ENCODE data around the gene RCSD1.

Gene RCSD1

GRCh38 chr1:167645140-167645541 lies 15.1 kb downstream of the RCSD1 start:
- DNase-seq, result no peak

- no peak for DNase-seq
Observed at GRCh38 chr1:167645625-167646414, 15.8 kb downstream of the RCSD1 start.

DNA sequence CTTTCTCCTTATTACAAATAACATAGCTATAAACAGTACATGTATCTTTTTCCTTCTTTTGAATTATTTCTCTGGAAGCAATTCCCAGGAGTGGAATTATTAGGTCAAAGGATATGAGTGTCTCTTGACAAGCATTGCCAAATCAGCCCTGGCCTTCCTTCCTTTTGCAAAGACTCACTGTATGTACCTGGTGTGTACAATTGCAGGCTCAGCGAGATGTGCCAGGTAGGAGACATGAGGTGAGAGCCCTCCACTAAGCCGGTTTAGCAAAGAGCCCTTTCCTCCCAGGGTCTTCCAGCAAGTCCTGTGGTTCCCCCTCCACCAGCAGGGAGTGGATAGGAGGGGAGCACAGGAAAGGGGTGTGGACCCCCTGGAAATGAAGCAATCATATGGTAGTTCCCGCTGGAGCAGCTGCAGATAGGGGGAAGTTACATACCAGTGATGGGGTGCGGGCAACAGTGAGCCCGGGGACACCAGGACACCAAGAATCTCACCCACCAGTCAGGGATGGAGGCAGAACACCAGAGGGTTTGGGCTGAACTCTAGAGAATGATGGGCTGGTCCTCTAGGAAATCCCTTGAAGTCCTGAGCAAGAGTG lies 18.3 kb downstream of the RCSD1 start:
- no peak for DNase-seq

- no peak for DNase-seq
Observed at GRCh38 chr1:167648978-167649744, 19.1 kb downstream of the RCSD1 start.

DNA sequence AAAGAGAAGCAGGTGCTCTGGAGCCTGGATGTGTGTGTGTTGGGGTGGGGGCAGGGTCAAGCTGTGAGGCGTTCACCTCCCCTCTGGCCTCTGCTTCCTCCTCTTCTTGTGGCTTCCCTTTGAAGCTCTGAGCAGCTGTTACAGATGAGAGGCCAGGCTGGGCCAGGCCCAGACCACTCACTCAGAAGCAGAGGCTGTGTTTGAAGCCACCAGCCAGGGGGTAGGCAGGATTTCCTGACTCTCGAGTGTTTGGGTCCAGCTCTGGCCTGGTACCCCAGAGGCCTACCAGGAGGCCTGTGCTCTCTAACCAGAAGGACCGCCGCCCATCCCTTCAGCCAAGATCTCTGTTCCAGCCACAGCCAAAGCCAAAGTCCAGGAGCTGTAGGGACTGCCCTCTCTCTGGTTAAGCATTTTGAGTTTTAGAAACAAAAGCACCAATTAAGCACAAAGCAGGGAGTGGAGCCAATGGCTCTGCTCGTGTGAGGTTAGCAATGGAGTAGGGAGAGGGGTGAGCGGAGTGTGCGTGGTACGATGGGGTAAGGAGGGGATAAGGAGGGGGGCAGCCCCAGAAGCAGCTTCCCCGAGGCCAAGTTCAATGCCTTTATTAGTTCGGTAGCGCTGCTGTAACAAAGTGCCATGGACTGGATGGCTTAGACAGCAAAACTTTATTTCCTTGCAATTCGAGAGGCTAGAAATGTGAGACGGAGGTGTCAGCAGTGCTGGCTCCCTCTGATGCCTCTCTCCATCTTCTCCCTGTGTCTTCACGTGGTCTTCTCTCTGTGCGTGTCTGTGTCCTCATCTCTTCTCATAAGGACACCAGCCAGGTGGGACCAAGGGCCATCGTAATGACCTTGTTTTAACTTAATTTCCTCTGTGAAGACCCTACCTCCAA lies 20.5 kb downstream of the RCSD1 start:
- no peak for DNase-seq

DNA sequence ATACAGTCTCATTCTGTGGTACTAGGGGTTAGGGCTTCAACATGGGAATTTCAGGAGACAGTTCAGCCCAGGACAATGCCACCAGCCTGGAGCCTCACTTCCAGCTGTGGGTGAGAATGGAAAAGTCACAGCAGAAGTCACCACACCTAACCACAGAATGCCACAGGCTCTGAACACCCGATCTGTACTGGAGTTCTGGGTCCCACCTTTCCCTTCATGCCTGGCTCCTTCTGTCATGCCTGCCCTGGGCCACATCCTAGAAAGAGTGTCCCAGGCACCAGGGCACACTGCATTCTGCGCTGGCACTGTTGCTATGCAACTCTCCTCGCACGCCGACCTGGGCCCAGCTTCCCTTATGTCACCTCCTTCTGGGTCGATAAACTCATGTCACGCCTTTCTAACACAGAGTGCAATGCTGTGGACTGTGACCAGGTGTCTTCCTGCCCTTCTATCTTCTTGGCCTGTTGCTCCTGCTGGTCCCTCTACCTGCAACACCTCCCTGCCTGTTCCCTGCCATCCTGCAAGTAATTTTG lies 21.2 kb downstream of the RCSD1 start:
- no peak for DNase-seq

GRCh38 chr1:167654975-167655575 lies 25.0 kb downstream of the RCSD1 start:
- DNase-seq, result no peak

DNA sequence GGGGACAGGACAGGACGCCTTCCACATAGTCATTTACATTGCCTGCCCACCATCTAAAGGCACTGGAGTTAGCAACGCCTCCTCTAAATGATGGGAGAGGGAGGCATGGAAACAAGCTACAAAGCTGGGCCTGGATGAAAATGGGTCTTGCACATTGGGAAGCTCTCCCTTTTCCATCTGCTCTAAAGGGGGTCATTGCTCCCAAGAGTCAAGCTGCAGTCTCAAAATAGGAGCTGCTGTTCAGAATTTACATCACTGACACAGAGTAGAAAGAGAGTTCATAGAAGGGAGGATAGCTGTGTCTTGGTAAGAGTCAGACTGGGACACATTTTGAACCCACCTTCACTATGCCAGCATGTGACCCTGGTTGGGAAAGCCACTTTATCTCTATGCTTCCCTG lies 26.6 kb downstream of the RCSD1 start:
- DNase-seq, result no peak

- no peak for DNase-seq
Observed at GRCh38 chr1:167658574-167659328, 28.7 kb downstream of the RCSD1 start.

GRCh38 chr1:167659450-167659849 lies 29.4 kb downstream of the RCSD1 start:
- no peak for DNase-seq

- DNase-seq, result no peak
Observed at GRCh38 chr1:167659881-167660280, 29.8 kb downstream of the RCSD1 start.

DNA sequence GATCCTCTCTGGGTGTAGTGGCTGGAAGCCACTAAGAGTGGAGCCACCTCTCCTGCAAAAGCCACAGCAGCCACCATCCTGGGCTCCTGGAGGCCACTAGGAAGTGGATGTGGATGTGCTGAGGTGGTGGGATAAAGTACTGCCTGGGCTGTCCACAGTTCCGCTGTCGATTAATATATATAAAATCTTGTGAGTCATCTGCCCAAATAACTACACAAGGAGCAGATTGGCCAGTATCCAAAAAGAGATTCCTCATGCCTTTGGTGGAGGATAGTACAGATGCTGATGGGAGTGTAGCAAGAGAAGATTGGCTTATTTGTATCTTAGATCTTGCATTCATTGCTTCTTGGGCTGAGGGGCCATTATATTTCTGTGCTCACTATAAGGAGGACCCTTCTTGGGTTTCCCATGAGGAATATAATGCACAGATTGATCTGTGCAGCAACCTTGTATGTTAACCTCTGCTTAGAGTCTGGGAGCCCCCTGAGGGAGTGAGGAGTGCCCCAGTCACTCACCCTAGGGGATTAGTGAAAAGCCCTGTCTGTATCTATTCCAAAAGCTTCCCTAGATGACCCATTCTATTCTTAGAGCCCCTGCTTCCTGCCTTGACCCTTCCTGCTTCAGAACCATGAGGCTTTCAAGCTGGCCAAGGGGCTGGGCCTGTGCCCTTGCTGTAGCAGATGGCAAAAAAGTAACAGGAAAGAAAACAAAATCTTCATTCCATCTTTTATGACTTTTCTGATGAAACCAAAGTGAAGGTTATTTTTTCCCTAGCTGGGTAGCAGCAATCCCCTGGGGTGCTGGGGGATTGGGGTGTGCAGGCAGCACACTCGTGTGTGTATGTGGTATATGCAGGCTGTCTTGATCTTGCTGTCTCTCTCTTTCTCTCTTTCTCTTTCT lies 31.7 kb downstream of the RCSD1 start:
- DNase-seq, result no peak

DNA sequence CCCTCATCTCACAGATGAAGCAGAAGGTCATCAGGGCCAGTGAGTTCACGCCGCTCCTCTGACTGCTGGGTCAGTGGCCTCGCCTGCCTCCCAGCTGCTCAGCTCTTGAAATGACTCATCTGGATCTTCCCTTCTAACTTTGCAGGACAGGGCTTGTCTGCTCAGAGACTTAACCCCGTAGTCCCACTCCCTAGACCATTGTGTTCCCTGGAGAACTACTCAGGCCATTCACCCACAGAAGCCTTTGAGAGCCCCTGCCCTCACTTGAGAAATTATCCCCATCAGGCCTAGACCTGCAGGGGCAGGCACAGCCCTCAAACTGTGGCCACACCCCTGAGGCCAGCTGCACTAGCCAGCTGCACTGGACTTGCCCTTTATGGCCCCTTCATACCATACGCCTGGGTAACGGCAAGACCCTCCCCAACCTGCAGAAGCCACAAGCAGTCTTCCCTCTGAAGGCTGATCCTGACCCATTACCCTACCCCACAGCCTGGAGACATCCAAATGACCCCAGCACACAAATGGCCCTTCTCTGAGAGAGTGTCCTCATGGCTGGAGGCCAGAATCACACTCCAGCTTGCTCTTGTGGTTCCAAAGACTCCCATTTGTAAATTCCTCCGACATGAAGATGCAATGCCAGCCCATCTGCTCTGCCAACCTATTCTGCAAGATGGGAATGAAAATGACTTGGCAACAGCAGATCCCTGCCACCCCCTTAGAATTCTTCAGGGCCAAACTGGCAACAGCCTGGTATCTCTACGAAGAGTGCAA lies 33.2 kb downstream of the RCSD1 start:
- DNase-seq, result no peak

- no peak for DNase-seq
Observed at GRCh38 chr1:167665469-167665868, 35.4 kb downstream of the RCSD1 start.

DNA sequence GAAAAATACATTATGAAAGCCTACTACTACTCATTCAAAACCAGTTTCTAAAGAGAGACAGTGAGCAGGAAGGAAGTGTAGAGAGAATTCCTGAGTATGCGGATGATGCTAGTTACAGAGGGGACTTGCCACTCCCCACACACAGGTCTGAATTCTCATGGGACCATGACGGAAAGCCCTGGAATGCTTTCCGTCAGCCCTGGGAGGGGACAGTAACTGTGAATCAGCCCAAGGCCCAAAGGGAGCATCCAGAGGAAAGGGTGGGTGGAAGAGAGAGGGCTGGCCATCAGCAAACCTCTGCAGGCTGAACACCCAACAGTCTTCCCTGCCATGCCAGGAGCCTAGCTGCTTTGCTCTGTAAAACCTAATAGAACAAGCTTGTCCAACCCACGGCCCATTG lies 36.4 kb downstream of the RCSD1 start:
- DNase-seq, result no peak

GRCh38 chr1:167667536-167667935 lies 37.5 kb downstream of the RCSD1 start:
- no peak for DNase-seq

- no peak for DNase-seq
Observed at GRCh38 chr1:167668108-167668507, 38.1 kb downstream of the RCSD1 start.

DNA sequence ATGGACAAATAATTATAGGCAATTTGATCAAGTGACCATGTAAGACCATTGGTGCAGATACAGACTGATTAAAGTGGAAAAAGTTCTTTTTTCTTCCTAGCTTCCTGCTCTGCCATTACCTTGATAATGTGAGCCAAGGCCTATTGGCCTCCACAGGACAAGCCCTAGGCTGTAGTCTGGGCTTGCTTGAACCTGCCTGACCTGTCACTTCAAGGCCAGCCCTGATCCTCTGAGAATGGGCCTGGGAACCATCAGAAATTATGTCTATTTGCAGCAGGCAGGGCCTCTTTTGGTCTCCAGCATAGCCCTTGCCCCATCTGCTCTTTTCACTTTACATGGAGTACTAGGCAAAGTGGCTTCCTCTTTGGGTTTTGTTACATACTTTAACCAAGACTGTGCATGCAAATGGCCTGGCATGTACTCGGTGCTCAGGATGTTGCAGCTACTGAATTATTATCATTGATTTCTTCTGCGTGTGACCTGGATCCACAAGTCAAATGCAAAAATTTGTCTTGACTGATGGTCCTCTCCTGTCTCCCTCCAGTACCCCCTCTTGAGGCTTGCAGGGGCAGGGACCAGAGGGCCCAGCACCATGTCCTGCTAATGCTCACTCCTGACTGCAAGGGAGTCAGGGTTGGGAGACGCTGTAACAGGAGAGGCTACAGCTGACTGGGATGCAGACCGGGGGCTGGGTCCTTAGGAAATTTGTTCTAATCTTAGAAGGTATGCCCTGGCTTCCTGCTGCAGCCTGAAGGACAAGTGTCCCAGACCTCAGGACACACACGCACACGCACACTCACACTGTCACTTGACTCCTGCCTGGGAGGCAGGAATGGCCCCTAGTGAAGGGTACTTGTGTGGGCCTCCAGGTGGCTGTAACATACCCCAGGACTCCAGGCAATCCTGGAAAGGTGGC lies 39.4 kb downstream of the RCSD1 start:
- no peak for DNase-seq

All from NCI-H524 (cell line).